NCI-H128 (cell line): ENCODE results near the gene SERPINF2.
"Not testable (repeated sequence)": the region's sequence is repeated elsewhere in the genome, so short reads cannot be mapped to it uniquely, and the experiment has no call there.

Experiments
- DNase-seq: peaks from one replicate; lab custom pipeline; 2025; ENCODE audit not compliant: unreplicated experiment; lab: John Stamatoyannopoulos, UW

The SERPINF2 gene

GRCh38 chr17:1786708-1787107 is 44.0 kb downstream of the SERPINF2 start:
- no peak for DNase-seq

- DNase-seq: no peak
Measured at GRCh38 chr17:1787301-1787902, 44.7 kb downstream of the SERPINF2 start.

GRCh38 chr17:1789936-1790335 is 47.3 kb downstream of the SERPINF2 start:
- no peak for DNase-seq

- no peak for DNase-seq
Measured at GRCh38 chr17:1792495-1793446, 50.1 kb downstream of the SERPINF2 start.

- no peak for DNase-seq
Measured at GRCh38 chr17:1793447-1793806, 50.8 kb downstream of the SERPINF2 start.

- no peak for DNase-seq
Measured at GRCh38 chr17:1796800-1797199, 54.1 kb downstream of the SERPINF2 start.

GRCh38 chr17:1797323-1797722 is 54.7 kb downstream of the SERPINF2 start:
- DNase-seq: no peak

GRCh38 chr17:1797846-1798245 is 55.2 kb downstream of the SERPINF2 start:
- DNase-seq: not testable (repeated sequence)

GRCh38 chr17:1800240-1800639 is 57.6 kb downstream of the SERPINF2 start:
- DNase-seq: no peak

GRCh38 chr17:1800712-1801111 is 58.0 kb downstream of the SERPINF2 start:
- DNase-seq: no peak

- no peak for DNase-seq
Measured at GRCh38 chr17:1802429-1802828, 59.8 kb downstream of the SERPINF2 start.

- DNase-seq: no peak
Measured at GRCh38 chr17:1803280-1803679, 60.6 kb downstream of the SERPINF2 start.
